HG03432 (cell line): ENCODE data around the gene EPSTI1.
"Not testable (repeated sequence)": the region's sequence is repeated elsewhere in the genome, so short reads cannot be mapped to it uniquely, and the experiment has no call there.

Experiments used
- ATAC-seq: cut with Tn5 transposase; IDR thresholded peaks from one replicate; pipeline ENCODE4 v1.9.1; 2021; ENCODE audit warnings: mild to moderate bottlenecking, moderate library complexity; ENCODE audit not compliant: unreplicated experiment

EPSTI1 gene

GRCh38 chr13:43006893-43007631 is 15.0 kb upstream of the EPSTI1 start:
- ATAC-seq = no peak

GRCh38 chr13:43005460-43006236 is 13.6 kb upstream of the EPSTI1 start:
- no peak for ATAC-seq

GRCh38 chr13:43003729-43004128 is 11.7 kb upstream of the EPSTI1 start:
- ATAC-seq = no peak

- ATAC-seq = no peak
Measured at GRCh38 chr13:43003010-43003409, 11.0 kb upstream of the EPSTI1 start.

- no peak for ATAC-seq
Measured at GRCh38 chr13:43002021-43002420, 10.0 kb upstream of the EPSTI1 start.

GRCh38 chr13:43000676-43001075 is 8.6 kb upstream of the EPSTI1 start:
- ATAC-seq = no peak

- no peak for ATAC-seq
Measured at GRCh38 chr13:42999491-42999890, 7.5 kb upstream of the EPSTI1 start.

- ATAC-seq = peak; percentile 63
Measured at GRCh38 chr13:42997381-42997780, 5.3 kb upstream of the EPSTI1 start.

- no peak for ATAC-seq
Measured at GRCh38 chr13:42996584-42996983, 4.5 kb upstream of the EPSTI1 start.

- ATAC-seq = no peak
Measured at GRCh38 chr13:42994878-42995277, 2.8 kb upstream of the EPSTI1 start.

- peak; percentile 8 for ATAC-seq
Measured at GRCh38 chr13:42992764-42993122, 702 bp upstream of the EPSTI1 start.

GRCh38 chr13:42991233-42991897 is 676 bp downstream of the EPSTI1 start:
- not testable (repeated sequence) for ATAC-seq

GRCh38 chr13:42990291-42991232 is 1.5 kb downstream of the EPSTI1 start:
- no peak for ATAC-seq

- ATAC-seq = no peak
Measured at GRCh38 chr13:42986176-42986574, 5.9 kb downstream of the EPSTI1 start.

- no peak for ATAC-seq
Measured at GRCh38 chr13:42985312-42986175, 6.5 kb downstream of the EPSTI1 start.

- ATAC-seq = no peak
Measured at GRCh38 chr13:42984691-42985090, 7.3 kb downstream of the EPSTI1 start.

- ATAC-seq = no peak
Measured at GRCh38 chr13:42984026-42984425, 8.0 kb downstream of the EPSTI1 start.

- no peak for ATAC-seq
Measured at GRCh38 chr13:42981853-42982252, 10.2 kb downstream of the EPSTI1 start.

GRCh38 chr13:42981317-42981716 is 10.7 kb downstream of the EPSTI1 start:
- ATAC-seq = no peak

GRCh38 chr13:42977219-42977659 is 14.8 kb downstream of the EPSTI1 start:
- no peak for ATAC-seq
